OCI-LY3 (cell line): ENCODE results near the gene MDM4.

Experiments
- EZH2phosphoT487 ChIP-seq: fragments of 200-600 bp; shearing (Covaris generic); IDR thresholded peaks from 2 replicates; pipeline ENCODE4 v1.6.1; 2018; ENCODE audit warnings: antibody characterized with exemption, mixed run types, low read depth
- TF ChIP-seq, protein P1 (sequence below): fragments of 200-600, 300-600 bp; sonication (generic); IDR thresholded peaks from 2 replicates; pipeline ENCODE4 v1.5.1; 2014; ENCODE audit warnings: antibody characterized with exemption, low read length, low read depth

DNA sequence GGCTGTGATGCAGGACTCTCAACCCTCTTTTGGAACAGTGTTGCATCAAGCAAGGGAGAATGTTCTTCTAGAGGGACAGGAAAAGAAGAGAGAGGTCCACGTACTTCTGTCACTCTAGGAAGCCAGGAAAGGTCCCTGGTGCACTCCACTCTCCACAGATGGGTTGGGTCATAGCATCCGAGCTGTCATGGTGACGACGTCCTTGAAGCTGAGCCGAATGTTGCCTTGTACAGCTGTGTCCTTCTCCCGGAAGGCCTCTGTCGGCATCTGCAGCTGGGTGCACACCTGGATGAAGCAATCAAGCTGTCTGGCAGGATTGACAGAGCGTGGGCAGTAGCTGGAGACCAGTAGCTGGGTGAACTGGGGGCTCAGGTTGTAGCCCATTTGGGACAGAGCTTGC, 12.5 kb downstream of the MDM4 start:
- TF ChIP-seq, protein P1, sequence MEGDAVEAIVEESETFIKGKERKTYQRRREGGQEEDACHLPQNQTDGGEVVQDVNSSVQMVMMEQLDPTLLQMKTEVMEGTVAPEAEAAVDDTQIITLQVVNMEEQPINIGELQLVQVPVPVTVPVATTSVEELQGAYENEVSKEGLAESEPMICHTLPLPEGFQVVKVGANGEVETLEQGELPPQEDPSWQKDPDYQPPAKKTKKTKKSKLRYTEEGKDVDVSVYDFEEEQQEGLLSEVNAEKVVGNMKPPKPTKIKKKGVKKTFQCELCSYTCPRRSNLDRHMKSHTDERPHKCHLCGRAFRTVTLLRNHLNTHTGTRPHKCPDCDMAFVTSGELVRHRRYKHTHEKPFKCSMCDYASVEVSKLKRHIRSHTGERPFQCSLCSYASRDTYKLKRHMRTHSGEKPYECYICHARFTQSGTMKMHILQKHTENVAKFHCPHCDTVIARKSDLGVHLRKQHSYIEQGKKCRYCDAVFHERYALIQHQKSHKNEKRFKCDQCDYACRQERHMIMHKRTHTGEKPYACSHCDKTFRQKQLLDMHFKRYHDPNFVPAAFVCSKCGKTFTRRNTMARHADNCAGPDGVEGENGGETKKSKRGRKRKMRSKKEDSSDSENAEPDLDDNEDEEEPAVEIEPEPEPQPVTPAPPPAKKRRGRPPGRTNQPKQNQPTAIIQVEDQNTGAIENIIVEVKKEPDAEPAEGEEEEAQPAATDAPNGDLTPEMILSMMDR = no peak
- TF ChIP-seq EZH2phosphoT487 = no peak
